ENCODE measurements around the gene IGSF11.

Gene IGSF11

GRCh38 chr3:118931996-118932395 is 102.7 kb downstream of the IGSF11 start:
- no peaks in the 10 kb centered on the region for H3K27me3 ChIP-seq (ENCODE audit: control insufficient read depth, insufficient read depth, low read length)
- no peak for TF ChIP-seq CTCF (IDR thresholded peaks at IDR 0.05)
- H3K4me2 ChIP-seq (ENCODE audit: low read length): no peak overlapping the region
- no peak overlapping the region for H2AFZ ChIP-seq
- H3K4me1 ChIP-seq: no peaks in the 10 kb centered on the region
- no peaks in the 10 kb centered on the region for H3K36me3 ChIP-seq (ENCODE audit: control insufficient read depth, insufficient read depth, low read length)
- no peaks in the 10 kb centered on the region for H3K9me3 ChIP-seq (ENCODE audit: control insufficient read depth, low read length)
- no peak overlapping the region for H3K9ac ChIP-seq
- no peak overlapping the region for H3K27ac ChIP-seq
- H3K79me2 ChIP-seq: no peaks in the 10 kb centered on the region
- H3K4me3 ChIP-seq (ENCODE audit: low read depth, low read length): no peak overlapping the region

GRCh38 chr3:118927449-118927848 is 107.2 kb downstream of the IGSF11 start:
- no peak overlapping the region for H3K9ac ChIP-seq
- H3K36me3 ChIP-seq (ENCODE audit: control insufficient read depth, insufficient read depth, low read length): no peaks in the 10 kb centered on the region
- no peaks in the 10 kb centered on the region for H3K27me3 ChIP-seq (ENCODE audit: control insufficient read depth, insufficient read depth, low read length)
- H3K79me2 ChIP-seq: no peaks in the 10 kb centered on the region
- no peaks in the 10 kb centered on the region for H3K4me1 ChIP-seq
- no peak overlapping the region for H2AFZ ChIP-seq
- no peak for TF ChIP-seq CTCF (IDR thresholded peaks at IDR 0.05)
- H3K4me2 ChIP-seq (ENCODE audit: low read length): no peak overlapping the region
- H3K9me3 ChIP-seq (ENCODE audit: control insufficient read depth, low read length): no peaks in the 10 kb centered on the region
- H3K27ac ChIP-seq: no peak overlapping the region
- no peak overlapping the region for H3K4me3 ChIP-seq (ENCODE audit: low read depth, low read length)

- TF ChIP-seq CTCF (IDR thresholded peaks at IDR 0.05): no peak
- no peaks in the 10 kb centered on the region for H3K27me3 ChIP-seq (ENCODE audit: control insufficient read depth, insufficient read depth, low read length)
- no peaks in the 10 kb centered on the region for H3K36me3 ChIP-seq (ENCODE audit: control insufficient read depth, insufficient read depth, low read length)
- no peaks in the 10 kb centered on the region for H3K9me3 ChIP-seq (ENCODE audit: control insufficient read depth, low read length)
- no peak overlapping the region for H3K27ac ChIP-seq
- H3K4me2 ChIP-seq (ENCODE audit: low read length): no peak overlapping the region
- no peak overlapping the region for H3K9ac ChIP-seq
- H3K79me2 ChIP-seq: no peaks in the 10 kb centered on the region
- no peaks in the 10 kb centered on the region for H3K4me1 ChIP-seq
- no peak overlapping the region for H2AFZ ChIP-seq
- no peak overlapping the region for H3K4me3 ChIP-seq (ENCODE audit: low read depth, low read length)
Observed at GRCh38 chr3:118912188-118912587, 122.5 kb downstream of the IGSF11 start.

- H3K4me1 ChIP-seq: no peaks in the 10 kb centered on the region
- H3K27ac ChIP-seq: no peak overlapping the region
- H3K79me2 ChIP-seq: no peaks in the 10 kb centered on the region
- H3K36me3 ChIP-seq (ENCODE audit: control insufficient read depth, insufficient read depth, low read length): no peaks in the 10 kb centered on the region
- no peak overlapping the region for H3K4me3 ChIP-seq (ENCODE audit: low read depth, low read length)
- H3K9ac ChIP-seq: no peak overlapping the region
- H3K9me3 ChIP-seq (ENCODE audit: control insufficient read depth, low read length): no peaks in the 10 kb centered on the region
- no peak for TF ChIP-seq CTCF (IDR thresholded peaks at IDR 0.05)
- no peak overlapping the region for H3K4me2 ChIP-seq (ENCODE audit: low read length)
- H3K27me3 ChIP-seq (ENCODE audit: control insufficient read depth, insufficient read depth, low read length): no peaks in the 10 kb centered on the region
- H2AFZ ChIP-seq: no peak overlapping the region
Observed at GRCh38 chr3:118910332-118910731, 124.3 kb downstream of the IGSF11 start.

- no peaks in the 10 kb centered on the region for H3K9me3 ChIP-seq (ENCODE audit: control insufficient read depth, low read length)
- no peak overlapping the region for H3K4me2 ChIP-seq (ENCODE audit: low read length)
- no peaks in the 10 kb centered on the region for H3K36me3 ChIP-seq (ENCODE audit: control insufficient read depth, insufficient read depth, low read length)
- H3K27ac ChIP-seq: no peak overlapping the region
- H3K27me3 ChIP-seq (ENCODE audit: control insufficient read depth, insufficient read depth, low read length): no peaks in the 10 kb centered on the region
- H3K79me2 ChIP-seq: no peaks in the 10 kb centered on the region
- no peak overlapping the region for H3K9ac ChIP-seq
- no peak overlapping the region for H3K4me3 ChIP-seq (ENCODE audit: low read depth, low read length)
- TF ChIP-seq CTCF (IDR thresholded peaks at IDR 0.05): no peak
- H3K4me1 ChIP-seq: no peaks in the 10 kb centered on the region
- no peak overlapping the region for H2AFZ ChIP-seq
Observed at GRCh38 chr3:118909763-118910162, 124.9 kb downstream of the IGSF11 start.

Data from parathyroid adenoma (tissue), 2 donors.